SW 1271 (cell line): Measurements from ENCODE around the gene S100A1.

Experiments
- DNase-seq, 2 experiments: peaks; one replicate each; lab custom pipeline; 2025; lab: John Stamatoyannopoulos, UW

S100A1 gene

DNA sequence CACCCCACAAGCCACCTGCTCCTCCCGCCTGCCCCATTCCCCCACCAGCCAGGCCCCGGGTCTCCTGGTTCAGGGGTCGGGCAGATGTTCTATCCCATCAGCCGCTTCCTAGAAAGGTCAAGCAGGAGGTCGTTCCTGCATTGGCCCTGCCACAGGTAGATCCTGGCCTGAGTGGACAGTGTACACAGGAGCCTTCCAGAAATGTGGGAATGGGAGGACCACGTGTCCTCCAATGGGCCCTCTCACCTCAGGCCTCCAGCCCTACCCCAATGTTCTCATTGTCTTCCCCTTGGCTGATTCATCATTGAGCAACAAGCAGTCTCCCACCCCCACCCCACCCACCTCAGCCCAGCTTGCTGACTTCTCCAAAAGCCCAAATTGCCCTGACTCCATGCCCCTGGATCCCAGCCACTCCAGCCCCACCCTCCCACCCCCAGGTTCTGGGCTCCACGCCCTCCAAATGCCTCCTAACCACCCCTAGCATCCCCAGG lies 17.4 kb upstream of the S100A1 start:
- DNase-seq, result no peak

GRCh38 chr1:153611356-153611755 lies 16.9 kb upstream of the S100A1 start:
- no peak for DNase-seq

GRCh38 chr1:153612111-153612754 lies 16.0 kb upstream of the S100A1 start:
- DNase-seq, result no peak

GRCh38 chr1:153612755-153613331 lies 15.4 kb upstream of the S100A1 start, which contains the start of gene S100A16:
Gene S100A16 (minus strand): TSS chr1:153613137. CDS start chr1:153608151, 4,986 bp downstream.
- DNase-seq, result peak; percentile 20 to 43

DNA sequence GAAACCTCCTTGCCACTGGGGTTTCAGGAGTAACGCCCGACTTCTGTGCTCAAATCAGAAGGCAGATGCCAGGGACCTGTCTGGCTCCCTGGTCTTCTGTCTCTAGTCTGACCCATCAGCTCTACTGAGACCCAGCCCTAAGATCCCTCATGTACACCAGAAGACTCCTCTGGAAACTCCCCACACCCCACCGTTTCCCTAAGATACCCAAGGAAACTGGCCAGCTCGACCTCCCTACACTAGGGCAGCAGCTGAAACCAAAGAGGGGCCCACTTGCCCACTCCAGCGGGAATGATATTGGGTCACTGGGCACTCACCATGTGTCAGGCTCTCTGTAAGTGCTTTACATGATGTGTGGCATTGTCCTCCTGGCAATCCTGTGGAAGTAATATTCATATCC lies 14.8 kb upstream of the S100A1 start:
- DNase-seq, result no peak

DNA sequence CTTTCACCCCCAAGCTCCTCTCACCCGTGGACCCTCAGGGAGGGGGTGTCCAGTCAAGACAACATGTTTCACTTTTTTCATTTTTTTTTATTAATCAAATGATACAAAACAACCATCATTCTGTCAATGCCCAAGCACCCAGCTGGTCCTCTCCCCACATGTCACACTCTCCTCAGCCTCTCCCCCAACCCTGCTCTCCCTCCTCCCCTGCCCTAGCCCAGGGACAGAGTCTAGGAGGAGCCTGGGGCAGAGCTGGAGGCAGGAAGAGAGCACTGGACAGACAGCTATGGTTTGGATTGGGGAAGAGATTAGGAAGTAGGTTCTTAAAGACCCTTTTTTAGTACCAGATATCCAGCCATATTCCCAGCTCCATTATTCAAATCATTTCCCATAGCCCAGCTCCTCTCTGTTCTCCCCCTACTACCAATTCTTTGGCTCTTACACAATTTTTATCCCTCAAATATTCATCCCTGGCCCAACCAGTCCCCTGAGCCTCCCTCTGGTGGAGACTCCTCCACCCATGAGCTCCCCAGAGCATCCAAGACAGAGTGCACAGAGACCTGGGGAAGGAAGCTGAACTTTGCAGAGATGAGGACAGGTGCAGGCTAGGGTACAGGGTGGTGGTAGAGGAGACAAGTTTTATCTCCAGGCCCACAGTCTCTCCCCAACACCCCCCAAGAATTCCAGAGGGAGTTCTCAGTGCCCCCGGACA lies 13.9 kb upstream of the S100A1 start:
- DNase-seq, result no peak

GRCh38 chr1:153614906-153615305 lies 13.3 kb upstream of the S100A1 start:
- no peak for DNase-seq

DNA sequence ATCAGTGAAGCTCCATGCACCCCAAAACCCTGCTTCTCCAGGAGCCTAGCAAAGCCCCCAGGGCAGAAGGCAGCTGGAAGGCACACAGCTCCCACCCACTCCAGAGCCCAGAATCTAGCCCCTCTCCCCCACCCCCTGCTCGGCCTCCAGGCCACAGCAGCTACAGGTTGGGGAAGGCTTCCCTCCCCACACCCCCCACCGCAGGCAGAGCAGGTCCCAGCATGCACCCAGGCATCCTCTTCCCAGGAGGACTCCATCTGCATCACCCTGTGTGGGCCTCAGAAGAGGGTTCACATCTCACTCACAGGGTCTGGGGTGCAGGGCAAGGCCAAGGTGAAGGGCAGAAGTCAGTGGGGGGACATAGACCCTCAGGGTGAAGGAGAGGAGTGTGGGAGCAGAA lies 12.8 kb upstream of the S100A1 start:
- no peak for DNase-seq

- no peak for DNase-seq
Measured at GRCh38 chr1:153616144-153616916, 11.9 kb upstream of the S100A1 start, which contains the start of gene S100A14. Gene S100A14 (minus strand): TSS chr1:153616325. CDS start chr1:153615858, 467 bp downstream.

GRCh38 chr1:153616917-153617311 lies 11.3 kb upstream of the S100A1 start:
- no peak for DNase-seq

DNA sequence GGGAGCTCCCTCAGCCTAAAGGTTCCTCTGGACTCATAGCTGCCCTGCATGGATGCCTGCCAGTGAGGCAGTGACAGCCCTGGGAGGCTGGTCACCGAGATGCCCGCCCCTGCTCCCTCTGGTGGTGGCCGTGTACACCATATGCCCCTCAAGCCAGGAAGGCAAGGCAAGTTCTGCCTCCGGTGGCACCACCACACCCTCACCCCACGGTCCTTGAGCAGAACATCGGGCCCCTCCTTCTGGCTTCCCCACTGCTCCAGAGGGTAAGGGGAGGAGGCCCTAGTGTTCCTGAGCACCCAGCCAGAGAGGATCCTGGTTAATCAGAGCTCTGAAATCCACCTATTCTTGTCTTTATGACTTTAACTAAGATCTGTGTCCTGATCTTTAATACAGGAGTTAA lies 10.6 kb upstream of the S100A1 start:
- DNase-seq, result peak; percentile 61 to 71

DNA sequence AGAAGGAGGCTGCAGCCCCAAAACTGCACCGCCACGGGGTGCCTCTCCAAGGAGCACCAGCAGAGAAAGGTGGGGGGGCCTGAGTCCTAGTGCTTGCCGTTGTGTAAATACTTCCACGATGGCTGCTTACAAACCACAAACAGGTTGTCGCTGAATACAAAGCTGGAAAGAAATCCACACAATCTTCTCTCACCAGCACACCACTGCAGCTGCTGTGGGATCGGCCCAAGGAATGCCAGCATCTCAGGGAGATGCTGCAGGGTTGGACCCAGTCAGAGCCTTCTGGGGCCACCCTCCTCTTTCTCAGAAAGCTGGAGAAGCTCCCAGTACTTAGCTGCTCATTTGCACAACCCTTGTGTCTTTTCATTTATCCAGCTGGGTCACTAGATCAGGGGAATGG lies 9.1 kb upstream of the S100A1 start:
- DNase-seq, result no peak

GRCh38 chr1:153623101-153623500 lies 5.1 kb upstream of the S100A1 start:
- no peak for DNase-seq

GRCh38 chr1:153624965-153625611 lies 3.1 kb upstream of the S100A1 start:
- DNase-seq, result no peak

GRCh38 chr1:153626477-153626903 lies 1.7 kb upstream of the S100A1 start:
- DNase-seq, result no peak

- DNase-seq, result peak; percentile 50 to 72
Measured at GRCh38 chr1:153626904-153627714, 1.1 kb upstream of the S100A1 start, which contains the start of gene S100A13. Gene S100A13 (minus strand): TSS chr1:153627505. CDS start chr1:153626472, 1,033 bp downstream.

DNA sequence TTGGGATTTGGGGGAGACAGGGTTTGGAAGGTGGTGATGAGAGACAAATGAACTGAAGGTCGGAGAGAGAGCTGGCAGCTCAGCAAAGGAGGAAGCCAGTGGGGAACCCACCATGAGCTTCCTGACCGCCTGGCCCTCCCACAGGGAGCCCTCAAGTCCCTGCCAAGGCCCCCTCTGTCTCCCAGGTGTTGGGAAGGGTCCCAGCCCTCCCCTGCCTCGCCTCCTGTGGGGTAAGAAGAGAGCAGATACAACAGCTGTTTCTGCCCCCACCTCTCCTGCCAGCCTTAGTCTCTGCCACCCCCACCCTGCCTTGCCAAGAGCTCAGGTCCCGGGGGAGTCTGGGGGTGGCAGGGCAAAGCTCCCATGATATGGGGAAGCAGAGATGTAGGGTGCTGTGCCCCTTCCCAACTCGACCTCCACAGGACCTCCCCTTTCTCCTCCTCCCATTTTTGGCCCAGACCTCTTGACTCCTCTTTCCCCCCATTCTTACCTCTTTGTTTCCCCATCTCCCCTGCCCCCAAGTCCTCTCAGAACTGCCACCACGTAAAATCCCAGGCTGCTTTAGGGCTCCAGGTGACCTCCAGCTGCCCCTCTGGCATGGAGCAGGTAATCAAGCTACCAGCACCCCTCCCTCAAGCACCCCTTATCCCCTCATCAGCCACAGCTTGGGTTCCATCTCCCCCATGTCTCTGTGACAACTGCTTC lies 556 bp downstream of the S100A1 start:
- no peak for DNase-seq

GRCh38 chr1:153629343-153629665 lies 1.1 kb downstream of the S100A1 start:
- no peak for DNase-seq

DNA sequence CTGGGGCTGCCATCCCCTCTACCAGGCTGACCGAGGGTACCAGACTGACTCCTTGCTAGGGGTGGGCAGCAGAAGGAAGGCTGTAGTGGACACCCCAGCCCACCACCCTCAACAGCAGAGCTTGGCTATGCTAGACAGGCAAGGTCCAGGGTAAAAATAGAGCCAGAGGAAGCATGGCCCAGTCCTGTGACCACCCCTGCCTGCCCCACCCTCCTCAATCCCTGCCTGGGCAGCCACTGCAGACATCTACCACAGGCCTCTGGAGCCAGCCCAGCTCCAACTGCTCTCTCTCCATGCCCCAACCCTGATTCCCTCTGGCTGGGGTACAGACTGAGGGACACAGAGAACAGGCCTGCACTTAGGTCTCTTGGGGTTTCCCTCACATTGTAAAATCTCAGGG lies 1.7 kb downstream of the S100A1 start:
- no peak for DNase-seq

DNA sequence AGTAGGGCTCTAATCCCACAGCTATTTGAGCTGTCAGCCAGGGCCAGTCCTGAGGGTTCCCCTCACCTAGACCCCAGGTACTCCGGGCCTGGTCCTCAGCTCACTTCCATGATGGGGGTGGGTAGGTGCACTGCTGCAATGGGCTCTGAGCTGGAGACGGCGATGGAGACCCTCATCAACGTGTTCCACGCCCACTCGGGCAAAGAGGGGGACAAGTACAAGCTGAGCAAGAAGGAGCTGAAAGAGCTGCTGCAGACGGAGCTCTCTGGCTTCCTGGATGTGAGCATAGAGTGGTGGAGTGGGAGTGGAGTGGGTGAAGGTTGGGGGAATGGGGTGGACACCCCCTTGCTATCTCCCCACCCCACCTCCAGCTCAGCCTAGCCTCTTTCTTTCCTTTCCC lies 2.1 kb downstream of the S100A1 start:
- no peak for DNase-seq
